NCI-H2196 treated with DMSO at 0.1 percent for 48 hours (cell line): ENCODE results near the gene SLC10A7.

Source experiments
- DNase-seq: peaks from one replicate; lab custom pipeline; 2025; ENCODE audit not compliant: unreplicated experiment; lab: John Stamatoyannopoulos, UW

The SLC10A7 gene

GRCh38 chr4:146521541-146522097, at the start of gene SLC10A7:
Gene SLC10A7 (minus strand): TSS chr4:146521940. CDS start chr4:146521717, 223 bp downstream.
- peak; percentile 9 for DNase-seq

- no peak for DNase-seq
Measured at GRCh38 chr4:146567396-146567795, 45.7 kb upstream of the SLC10A7 start.

- DNase-seq = no peak
Measured at GRCh38 chr4:146564492-146564891, 42.8 kb upstream of the SLC10A7 start.

GRCh38 chr4:146550161-146550560, 28.4 kb upstream of the SLC10A7 start:
- DNase-seq = no peak

GRCh38 chr4:146548443-146548842, 26.7 kb upstream of the SLC10A7 start:
- no peak for DNase-seq

- DNase-seq = no peak
Measured at GRCh38 chr4:146545102-146545501, 23.4 kb upstream of the SLC10A7 start.

GRCh38 chr4:146534178-146534577, 12.4 kb upstream of the SLC10A7 start:
- no peak for DNase-seq

GRCh38 chr4:146525754-146526153, 4.0 kb upstream of the SLC10A7 start:
- DNase-seq = no peak

GRCh38 chr4:146524663-146525062, 2.9 kb upstream of the SLC10A7 start:
- no peak for DNase-seq

- DNase-seq = no peak
Measured at GRCh38 chr4:146522869-146523205, 1.1 kb upstream of the SLC10A7 start.

GRCh38 chr4:146522098-146522868, 543 bp upstream of the SLC10A7 start:
- peak; percentile 45 for DNase-seq

GRCh38 chr4:146520896-146521540, 722 bp downstream of the SLC10A7 start:
- DNase-seq = no peak

- no peak for DNase-seq
Measured at GRCh38 chr4:146514651-146515357, 6.9 kb downstream of the SLC10A7 start.

- no peak for DNase-seq
Measured at GRCh38 chr4:146513548-146513947, 8.2 kb downstream of the SLC10A7 start.

GRCh38 chr4:146511381-146511780, 10.4 kb downstream of the SLC10A7 start:
- DNase-seq = no peak

- no peak for DNase-seq
Measured at GRCh38 chr4:146510942-146511341, 10.8 kb downstream of the SLC10A7 start.

- no peak for DNase-seq
Measured at GRCh38 chr4:146508229-146508939, 13.4 kb downstream of the SLC10A7 start.

GRCh38 chr4:146507632-146508031, 14.1 kb downstream of the SLC10A7 start:
- no peak for DNase-seq

GRCh38 chr4:146506272-146506671, 15.5 kb downstream of the SLC10A7 start:
- DNase-seq = no peak

GRCh38 chr4:146500216-146500615, 21.5 kb downstream of the SLC10A7 start:
- DNase-seq = no peak

GRCh38 chr4:146498291-146498690, 23.4 kb downstream of the SLC10A7 start:
- no peak for DNase-seq
